CD4-positive, alpha-beta T cell treated with Interleukin-1 beta for 1 hour (primary cell): ENCODE results near the gene LMLN.
A peak's percentile ranks its signal among the peaks of the same experiment; 100 is the strongest.
"Not testable (repeated sequence)": the region's sequence is repeated elsewhere in the genome, so short reads cannot be mapped to it uniquely, and the experiment has no call there.

ENCODE experiments used
- DNase-seq, 2 donors: peaks; one replicate each; pipeline ENCODE4 v3.0.0-alpha.2; 2020 to 2022

LMLN gene

GRCh38 chr3:198027045-198027798 lies 67.2 kb downstream of the LMLN start:
- DNase-seq: no peak

GRCh38 chr3:198027799-198028390 lies 67.9 kb downstream of the LMLN start:
- DNase-seq: no peak

GRCh38 chr3:198028718-198029117 lies 68.7 kb downstream of the LMLN start:
- DNase-seq: no peak

- DNase-seq: no peak
Observed at GRCh38 chr3:198030125-198030524, 70.1 kb downstream of the LMLN start.

DNA sequence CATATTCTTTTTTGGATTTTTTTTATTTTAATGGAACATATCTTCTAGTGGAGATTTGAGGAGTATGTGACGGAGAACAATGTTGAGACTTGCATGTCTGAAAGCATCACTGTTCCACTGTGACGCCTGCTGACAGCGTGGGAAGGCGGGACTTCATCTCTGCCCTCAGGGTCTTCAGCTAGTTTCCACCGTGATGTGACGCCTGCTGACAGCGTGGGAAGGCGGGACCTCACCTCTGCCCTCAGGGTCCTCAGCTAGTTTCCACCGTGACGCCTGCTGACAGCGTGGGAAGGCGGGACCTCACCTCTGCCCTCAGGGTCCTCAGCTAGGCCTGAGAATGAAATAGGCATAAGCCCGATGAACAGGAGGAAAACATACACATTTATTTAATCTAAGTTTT lies 70.7 kb downstream of the LMLN start:
- no peak for DNase-seq

DNA sequence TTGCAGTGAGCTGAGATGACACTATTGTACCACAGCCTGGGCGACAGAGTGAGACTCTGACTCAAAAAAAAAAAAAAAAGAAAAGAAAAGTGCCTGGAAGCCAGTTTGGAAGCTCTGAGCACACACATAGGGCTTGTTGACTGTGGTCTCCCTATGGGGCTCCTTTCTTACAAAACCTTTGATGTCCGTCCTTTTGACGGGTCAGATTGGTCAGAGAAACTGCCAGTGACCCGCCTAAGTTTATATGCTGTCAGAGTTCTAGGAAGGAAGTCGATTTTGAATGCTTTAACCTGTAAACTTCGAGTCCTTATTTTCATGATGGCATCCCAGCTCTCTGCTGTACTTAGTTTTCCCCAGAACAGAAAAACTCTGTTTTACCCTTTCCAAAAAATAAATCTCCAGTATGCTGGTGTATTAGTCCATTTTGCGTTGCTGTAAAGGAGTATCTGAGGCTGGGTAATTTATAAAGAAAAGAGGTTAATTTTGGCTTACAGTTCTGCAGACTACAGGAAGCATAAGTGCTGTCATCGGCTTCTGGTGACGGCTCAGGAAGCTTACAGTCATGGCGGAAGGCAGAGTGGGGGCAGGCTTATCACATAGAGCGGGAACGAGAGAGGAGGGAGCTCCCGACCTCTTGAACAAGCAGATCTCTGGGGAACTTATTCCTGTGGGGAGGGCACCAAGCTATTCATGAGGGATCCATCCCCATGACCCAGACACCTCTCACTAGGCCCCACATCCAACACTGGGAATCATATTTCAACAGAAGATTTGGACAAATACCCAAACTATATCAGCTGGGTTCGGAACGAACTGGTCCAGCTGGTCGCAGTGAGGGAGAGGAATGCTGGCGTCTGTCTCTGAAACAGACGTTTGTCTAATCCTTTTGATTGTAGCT lies 72.3 kb downstream of the LMLN start:
- no peak for DNase-seq

GRCh38 chr3:198043119-198043518 lies 83.1 kb downstream of the LMLN start:
- no peak for DNase-seq

GRCh38 chr3:198046120-198046857 lies 86.3 kb downstream of the LMLN start:
- no peak for DNase-seq

GRCh38 chr3:198048445-198048844 lies 88.4 kb downstream of the LMLN start:
- no peak for DNase-seq

DNA sequence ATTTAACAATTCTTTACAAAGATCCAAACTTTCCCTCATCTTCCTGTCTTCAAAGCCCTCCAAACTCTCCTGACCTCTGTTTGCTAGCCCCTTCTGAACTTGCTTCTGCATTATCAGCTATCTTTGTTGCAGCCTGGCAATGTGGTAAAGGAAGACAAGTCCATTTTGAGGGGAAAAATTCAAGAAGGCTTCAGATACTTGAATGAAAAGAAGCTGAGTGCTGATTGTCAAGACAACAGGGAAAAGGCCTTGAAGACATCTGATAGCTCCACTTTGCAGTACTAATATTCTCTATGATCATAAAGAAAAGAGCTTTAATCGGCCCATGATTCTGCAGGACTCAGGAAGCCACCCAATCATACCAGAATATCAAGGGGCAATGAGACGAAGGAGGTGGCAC lies 91.8 kb downstream of the LMLN start:
- no peak for DNase-seq

DNA sequence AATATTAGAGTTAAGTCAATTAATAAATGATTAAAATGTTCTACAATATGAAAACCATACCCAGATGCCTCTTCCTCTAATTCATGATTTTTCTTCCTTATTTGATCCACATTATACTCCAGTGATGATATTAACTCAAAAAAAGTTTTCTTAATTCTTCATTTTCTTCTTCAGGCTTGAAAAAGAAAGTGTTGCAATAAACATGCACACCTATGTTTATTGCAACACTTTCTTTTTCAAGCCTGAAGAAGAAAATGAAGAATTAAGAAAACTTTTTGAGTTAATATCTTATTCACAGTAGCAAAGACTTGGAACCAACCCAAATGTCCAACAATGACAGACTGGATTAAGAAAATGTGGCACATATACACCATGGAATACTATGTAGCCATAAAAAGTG lies 93.4 kb downstream of the LMLN start:
- not testable (repeated sequence) for DNase-seq

DNA sequence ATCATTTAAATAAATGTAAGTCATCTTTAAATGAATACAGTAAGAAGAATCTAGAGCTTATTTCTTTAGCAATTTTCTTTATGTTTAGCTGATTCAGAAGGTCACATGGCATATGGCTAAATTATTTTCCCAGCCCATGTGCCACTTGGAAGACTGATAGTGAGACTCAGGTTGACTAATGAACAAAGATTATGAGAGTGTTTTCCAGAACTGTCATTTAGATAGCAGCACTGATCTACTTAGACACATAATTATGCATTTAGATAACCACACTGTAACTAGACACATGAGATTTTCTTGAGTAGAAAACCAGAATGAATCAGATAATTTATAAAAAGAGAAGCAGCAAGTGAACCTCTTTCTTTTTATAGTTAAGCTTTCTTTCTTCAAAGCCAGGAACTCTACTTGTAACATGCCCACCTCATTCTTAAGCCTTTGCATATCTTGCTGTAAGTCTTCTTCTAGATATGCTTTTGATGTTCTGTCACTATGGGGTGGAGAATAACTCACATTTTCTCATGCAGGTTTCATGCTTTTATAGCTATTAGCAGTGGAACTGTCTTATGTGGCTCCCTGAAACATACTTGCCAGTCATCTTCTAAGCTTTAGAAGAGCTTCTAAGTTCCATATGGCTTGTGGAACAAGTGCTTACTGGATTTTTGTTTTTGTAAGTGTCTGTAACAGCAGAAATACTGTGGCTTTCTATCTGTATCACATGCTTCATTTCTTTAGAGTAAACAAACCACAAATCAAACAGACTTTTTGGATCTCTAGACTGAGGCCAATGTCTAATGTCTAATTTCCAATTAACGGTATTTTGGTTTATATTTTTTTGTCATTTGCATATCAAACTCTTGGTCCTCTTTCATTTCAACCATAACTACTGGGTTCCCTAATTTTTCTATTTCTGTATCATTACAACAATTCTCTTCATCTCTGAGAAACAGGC lies 101.4 kb downstream of the LMLN start:
- DNase-seq: no peak

DNA sequence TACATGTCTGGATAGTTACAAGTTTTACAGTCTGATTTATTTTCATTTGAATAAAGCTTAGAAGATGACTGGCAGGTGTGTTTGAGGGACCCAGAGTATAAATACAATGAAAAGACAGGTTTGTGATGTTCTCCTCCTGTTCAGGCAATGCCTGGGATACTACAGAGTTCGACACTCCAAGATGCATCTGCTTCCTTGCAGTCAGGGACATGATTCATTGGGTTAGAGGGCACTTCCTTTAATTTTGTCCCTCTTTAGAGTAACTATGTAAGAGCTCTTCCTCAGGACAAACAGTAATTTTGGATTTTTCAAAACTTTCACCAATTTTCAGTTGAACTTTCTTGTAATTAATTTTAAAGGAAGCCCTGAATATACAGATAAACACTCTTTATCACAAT lies 102.0 kb downstream of the LMLN start:
- no peak for DNase-seq

DNA sequence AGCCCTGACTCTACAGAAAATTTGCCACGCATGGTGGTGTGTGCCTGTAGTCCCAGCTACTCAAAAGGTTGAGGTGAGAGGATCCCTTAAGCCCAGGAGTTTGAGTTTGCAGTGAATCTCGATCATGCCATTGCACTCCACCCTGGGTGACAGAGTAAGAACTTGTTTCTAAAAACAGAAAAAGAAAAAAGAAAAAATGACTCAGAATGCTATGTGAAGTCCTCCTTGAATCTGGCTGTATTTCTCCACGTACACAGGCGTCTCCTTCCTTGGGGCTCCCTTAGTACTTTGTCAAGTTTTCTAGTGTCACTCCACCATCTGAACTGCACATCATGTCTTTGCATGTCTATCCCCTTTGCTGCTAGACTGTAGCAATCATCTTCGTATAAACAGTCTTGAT lies 104.4 kb downstream of the LMLN start:
- no peak for DNase-seq

GRCh38 chr3:198065897-198066296 lies 105.9 kb downstream of the LMLN start:
- no peak for DNase-seq

DNA sequence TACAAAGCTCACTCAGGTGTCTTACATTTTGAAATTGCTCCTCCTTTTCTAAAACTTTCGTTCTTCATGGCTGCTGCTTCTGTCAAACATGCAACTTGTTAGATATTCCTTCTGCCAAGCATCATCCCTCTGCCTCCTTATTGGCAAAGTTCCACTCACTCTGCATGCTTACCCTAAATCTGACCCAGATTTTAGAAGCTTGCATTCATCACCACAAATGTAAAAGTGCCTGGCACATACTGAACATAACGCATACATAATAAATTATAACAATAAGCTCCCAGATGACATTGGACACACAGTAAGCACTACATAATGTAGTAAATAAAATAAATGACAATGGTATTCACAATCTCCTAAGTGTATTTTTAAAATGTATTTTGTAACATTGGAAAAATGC lies 107.4 kb downstream of the LMLN start:
- no peak for DNase-seq

DNA sequence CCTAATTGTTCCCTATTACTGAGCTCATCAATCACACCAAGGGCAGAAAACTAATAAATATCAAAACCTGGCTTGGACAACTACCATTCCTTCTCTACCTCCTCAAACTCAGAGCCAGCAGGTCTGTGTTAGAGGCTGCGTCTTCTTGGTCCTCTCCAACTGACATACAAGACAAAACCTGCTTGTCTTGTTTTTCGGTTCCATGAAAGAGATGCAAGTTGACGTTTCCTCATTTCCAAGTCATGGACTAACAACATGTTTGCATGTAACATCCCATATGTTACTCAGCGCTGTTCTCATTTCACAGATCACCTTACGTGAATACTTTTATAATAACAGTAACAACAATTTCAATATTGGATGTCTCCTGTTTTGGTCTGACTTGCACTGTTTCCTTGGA lies 110.9 kb downstream of the LMLN start:
- no peak for DNase-seq

GRCh38 chr3:198071602-198072287 lies 111.7 kb downstream of the LMLN start:
- peak in 1 of 2 donors; percentile 58 for DNase-seq

DNA sequence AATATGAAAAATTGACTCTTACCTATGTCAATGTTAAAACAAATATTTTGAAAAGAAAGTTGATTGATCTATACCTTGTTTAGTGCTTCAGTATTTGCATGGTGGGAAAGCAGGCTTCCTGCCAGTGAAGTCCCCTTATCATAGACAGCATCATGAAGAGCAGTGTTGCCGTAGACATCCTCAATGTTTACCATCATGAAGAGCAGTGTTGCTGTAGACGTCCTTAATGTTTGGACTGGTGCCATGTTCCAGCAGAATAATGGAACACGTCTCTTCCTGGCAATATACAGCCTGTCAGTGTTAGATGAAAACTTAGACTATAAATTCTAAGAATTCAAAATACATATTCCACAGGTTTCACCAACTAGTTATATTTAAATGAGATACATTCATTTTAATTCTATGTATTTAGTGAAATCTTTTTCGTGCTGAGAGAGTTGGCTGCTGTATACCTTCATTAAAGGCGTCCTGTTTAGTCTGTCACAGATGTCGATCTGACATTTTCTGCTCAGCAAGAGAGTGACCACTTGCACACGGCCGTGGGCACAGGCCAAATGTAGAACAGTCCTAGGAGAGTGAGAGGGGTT lies 116.8 kb downstream of the LMLN start:
- no peak for DNase-seq

GRCh38 chr3:198079771-198080520 lies 119.9 kb downstream of the LMLN start:
- DNase-seq: peak; percentile 16 to 21
